HEK293 (cell line): ENCODE data around the gene PSD4.

Source experiments
- CTCF ChIA-PET: fragments of 350-600 bp; formaldehyde crosslinking; extraction: SDS; loops from one replicate; lab custom pipeline; 2021; ENCODE audit warnings: antibody characterized with exemption; lab: Yijun Ruan, JAX
- POLR2A ChIA-PET: fragments of 300-600 bp; formaldehyde crosslinking; extraction: SDS; loops from one replicate; lab custom pipeline; 2020; ENCODE audit warnings: antibody characterized with exemption, inconsistent platforms; lab: Yijun Ruan, JAX
- H3K27ac ChIP-seq: fragments of 200-500 bp; sonication (Bioruptor generic); 2 replicates; pipeline ENCODE4 v1.5.1; 2014; ENCODE audit warnings: low read depth, low read length, control low read depth, inconsistent platforms; ENCODE audit errors: extremely low read depth
- H3K36me3 ChIP-seq, 2 experiments: fragments of 200-500 bp in 1 of 2; sonication (Bioruptor generic) in 1 of 2; 1 replicate in 1 of 2; 2 replicates in 1 of 2; pipeline ENCODE4 v1.5.1; 2014 to 2017; ENCODE audit warnings: inconsistent platforms in 2 of 2, low read length in 2 of 2; ENCODE audit not compliant: control insufficient read depth in 2 of 2, insufficient read depth in 1 of 2
- H3K4me1 ChIP-seq: fragments of 200-500 bp; sonication (Bioruptor generic); 2 replicates; pipeline ENCODE4 v1.5.1; 2014; ENCODE audit warnings: mild to moderate bottlenecking, low read length, inconsistent platforms; ENCODE audit not compliant: control insufficient read depth, insufficient read depth
- H3K4me3 ChIP-seq: 2 replicates; pipeline ENCODE4 v1.5.1; 2011; ENCODE audit warnings: low read depth, mild to moderate bottlenecking, control low read depth, low read length, moderate library complexity
- H3K9me3 ChIP-seq: fragments of 200-500 bp; sonication (Bioruptor generic); 2 replicates; pipeline ENCODE4 v1.5.1; 2014; ENCODE audit warnings: low read depth, low read length, inconsistent platforms; ENCODE audit not compliant: control insufficient read depth, insufficient read depth
- HOXC10 ChIP-seq: sonication (generic); formaldehyde crosslinking; IDR thresholded peaks from 2 replicates; pipeline ENCODE4 v1.8.1; 2023; ENCODE audit warnings: mild to moderate bottlenecking, missing genetic modification reagents
- PRDM10 ChIP-seq: fragments of 450-650 bp; formaldehyde crosslinking; IDR thresholded peaks from 2 replicates; pipeline ENCODE4 v1.5.1; 2016; ENCODE audit warnings: missing biosample characterization, missing genetic modification characterization
- SETDB1 ChIP-seq: IDR thresholded peaks from one replicate; pipeline ENCODE4 v1.6.1; 2017; ENCODE audit warnings: mild to moderate bottlenecking, low read length, moderate library complexity, mixed read lengths; ENCODE audit not compliant: insufficient read length
- ZBTB1 ChIP-seq: fragments of 450-650 bp; formaldehyde crosslinking; IDR thresholded peaks from 2 replicates; pipeline ENCODE4 v1.5.1; 2016; ENCODE audit warnings: missing biosample characterization, missing genetic modification characterization
- ZBTB26 ChIP-seq: fragments of 450-650 bp; formaldehyde crosslinking; optimal IDR thresholded peaks from 2 replicates; pipeline ENCODE3; 2016; ENCODE audit warnings: missing biosample characterization, mild to moderate bottlenecking, missing genetic modification characterization
- ZNF350 ChIP-seq: fragments of 450-650 bp; formaldehyde crosslinking; IDR thresholded peaks from 2 replicates; pipeline ENCODE4 v1.5.0; 2017; ENCODE audit warnings: missing biosample characterization, mild to moderate bottlenecking, missing genetic modification characterization
- ZNF354C ChIP-seq: fragments of 450-650 bp; formaldehyde crosslinking; IDR thresholded peaks from 2 replicates; pipeline ENCODE4 v1.5.1; 2016; ENCODE audit warnings: missing biosample characterization, missing genetic modification characterization, low read depth, borderline replicate concordance
- ZNF513 ChIP-seq: fragments of 450-650 bp; IDR thresholded peaks from 2 replicates; pipeline ENCODE4 v1.5.1; 2018; ENCODE audit warnings: missing biosample characterization, missing genetic modification characterization
- ZNF530 ChIP-seq: fragments of 450-650 bp; formaldehyde crosslinking; IDR thresholded peaks from 2 replicates; pipeline ENCODE4 v1.5.1; 2016; ENCODE audit warnings: low read depth, missing biosample characterization, missing genetic modification characterization
- ZNF596 ChIP-seq: fragments of 450-650 bp; IDR thresholded peaks from 2 replicates; pipeline ENCODE4 v1.5.0; 2018; ENCODE audit warnings: missing biosample characterization, mild to moderate bottlenecking, missing genetic modification characterization, moderate library complexity
- ZNF600 ChIP-seq: fragments of 450-650 bp; formaldehyde crosslinking; IDR thresholded peaks from 2 replicates; pipeline ENCODE4 v1.5.1; 2016; ENCODE audit warnings: missing biosample characterization, missing genetic modification characterization
- ZNF621 ChIP-seq: fragments of 450-650 bp; formaldehyde crosslinking; IDR thresholded peaks from 2 replicates; pipeline ENCODE4 v1.5.1; 2017; ENCODE audit warnings: missing biosample characterization, missing genetic modification characterization
- ZNF664 ChIP-seq: fragments of 450-650 bp; formaldehyde crosslinking; IDR thresholded peaks from 2 replicates; pipeline ENCODE4 v1.5.1; 2016; ENCODE audit warnings: missing biosample characterization, missing genetic modification characterization
- ZNF692 ChIP-seq: fragments of 450-650 bp; formaldehyde crosslinking; IDR thresholded peaks from 2 replicates; pipeline ENCODE4 v1.5.1; 2016; ENCODE audit warnings: missing biosample characterization, missing genetic modification characterization
- ZNF837 ChIP-seq: fragments of 450-650 bp; formaldehyde crosslinking; IDR thresholded peaks from 2 replicates; pipeline ENCODE4 v1.5.1; 2016; ENCODE audit warnings: missing biosample characterization, missing genetic modification characterization
- ZNF843 ChIP-seq: fragments of 450-650 bp; formaldehyde crosslinking; IDR thresholded peaks from 2 replicates; pipeline ENCODE4 v1.5.1; 2016; ENCODE audit warnings: missing biosample characterization, missing genetic modification characterization
- ZSCAN4 ChIP-seq: fragments of 450-650 bp; formaldehyde crosslinking; IDR thresholded peaks from 2 replicates; pipeline ENCODE4 v1.5.1; 2017; ENCODE audit warnings: missing biosample characterization, missing genetic modification characterization

The PSD4 gene

GRCh38 chr2:113124181-113124961 is 49.4 kb upstream of the PSD4 start:
- Histone ChIP-seq H3K9me3 (no peaks in the 10 kb centered on the region), H3K4me1 (no peaks in the 10 kb centered on the region), H3K36me3 (no peaks in the 10 kb centered on the region), H3K4me3 (no peak overlapping the region), H3K27ac (no peak overlapping the region)
- ChIA-PET POLR2A (no interaction called here), CTCF (interaction anchor here (0.7 to 2.1 kb wide), 3 partner anchors 10 to 75 kb away, joined by 3 to 6 read pairs (median 5); no protein-coding TSS in a partner anchor)
- no peak for TF ChIP-seq HOXC10 (CRISPR knock-in tag)
- TF ChIP-seq, all 188 proteins: peak for 0

GRCh38 chr2:113124984-113125855 is 48.6 kb upstream of the PSD4 start:
- no peak overlapping the region for H3K27ac ChIP-seq
- TF ChIP-seq ZSCAN4 (tag by site-specific recombination) (no peak), ZNF621 (no peak), ZNF692 (tag by site-specific recombination) (no peak), ZNF513 (tag by site-specific recombination) (no peak), ZNF596 (tag by site-specific recombination) (no peak), ZBTB26 (tag by site-specific recombination) (no peak), SETDB1 (no peak), ZNF530 (tag by site-specific recombination) (no peak), ZBTB1 (tag by site-specific recombination) (no peak), ZNF837 (tag by site-specific recombination) (no peak), PRDM10 (tag by site-specific recombination) (no peak), ZNF600 (no peak), ZNF350 (no peak), ZNF664 (tag by site-specific recombination) (no peak), ZNF843 (no peak), ZNF354C (tag by site-specific recombination) (no peak)
- ChIA-PET POLR2A (no interaction called here), CTCF (interaction anchor here (1.5 to 2.1 kb wide), 3 partner anchors 12 to 74 kb away, joined by 5 to 6 read pairs (median 6); no protein-coding TSS in a partner anchor)
- no peaks in the 10 kb centered on the region for H3K9me3 ChIP-seq
- no peaks in the 10 kb centered on the region for H3K4me1 ChIP-seq
- H3K36me3 ChIP-seq, result no peaks in the 10 kb centered on the region
- H3K4me3 ChIP-seq, result no peak overlapping the region
